Mesenteric fat pad (tissue), 1 donor: ENCODE data around the gene MYO18A. TPM values are rescaled to one million over a fixed set of nuclear protein-coding genes. Genes with fewer than 3 reads are reported as not detected.

ENCODE experiments used
- DNase-seq: peaks from one replicate; pipeline ENCODE4 v3.0.0-alpha.2; 2020; ENCODE audit warnings: low spot score
- total RNA-seq: library from RNA; stranded (reverse); fragmentation: NEBNext Ultra II Directional; extraction: Animal tissue kit (Norgen Biotek cat#: 25700); gene quantifications from one replicate; pipeline ENCODE4 v1.2.1, GENCODE V29; 2021
- donor health status: DM: yes; HTN: yes; CAD: no.

MYO18A gene
- total RNA-seq, 1 donor from 2014 or later = 48.6 TPM

DNA sequence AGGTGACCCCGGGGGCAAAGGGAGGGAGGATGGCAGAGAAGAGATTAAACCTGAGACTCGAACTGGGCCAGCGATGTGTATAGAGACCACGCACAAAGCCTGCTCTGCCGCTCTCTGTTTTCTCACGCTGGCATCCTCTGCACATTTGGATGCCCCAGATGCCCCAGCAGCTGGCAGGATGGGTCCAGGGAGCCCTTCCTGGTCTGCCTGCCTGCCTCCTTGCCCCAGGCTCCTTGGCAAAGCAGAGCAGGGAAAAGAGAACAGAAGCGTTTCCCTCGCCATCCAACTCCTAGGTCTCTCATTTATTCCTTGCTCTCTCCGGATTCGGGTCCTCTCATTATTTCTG is 142.5 kb downstream of the MYO18A start:
- no peak for DNase-seq

DNA sequence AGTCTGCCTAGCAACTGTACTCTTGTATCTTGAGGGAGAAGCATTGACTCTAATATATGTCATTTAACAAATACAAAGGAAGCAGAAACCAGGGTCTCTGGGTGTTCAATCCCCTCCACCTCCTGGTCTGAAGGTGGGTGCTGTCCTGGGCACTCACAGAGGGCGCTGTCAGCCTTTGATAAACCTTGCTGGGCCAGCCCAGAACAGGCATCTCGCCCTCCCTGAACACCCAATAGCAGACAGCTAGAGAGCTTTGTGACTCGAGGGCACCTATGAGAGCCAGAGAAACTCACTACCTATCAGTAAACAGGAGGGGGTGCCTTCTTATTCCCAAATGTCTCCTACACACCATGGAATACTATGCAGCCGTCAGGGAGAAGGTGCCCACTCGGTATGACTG is 143.6 kb downstream of the MYO18A start:
- no peak for DNase-seq

- DNase-seq = no peak
These were observed 145.7 kb downstream of the MYO18A start for GRCh38 chr17:29034510-29034909.

DNA sequence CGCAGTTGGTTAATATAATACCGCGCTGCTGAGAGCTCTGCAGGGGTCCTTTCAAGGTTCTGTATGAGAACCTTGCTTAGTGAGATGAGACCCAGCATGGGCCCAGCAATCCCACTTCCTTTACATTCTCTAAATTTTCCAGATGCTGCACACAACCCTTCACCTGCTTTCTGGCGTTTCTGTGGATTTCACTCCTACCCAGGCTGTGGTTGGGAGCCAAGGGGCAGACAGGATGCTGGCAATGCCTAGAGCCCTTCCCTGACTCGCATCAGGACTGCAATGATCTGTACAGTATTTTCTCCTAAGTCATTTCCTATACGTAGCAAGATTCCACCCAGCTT is 147.4 kb downstream of the MYO18A start:
- DNase-seq = no peak

GRCh38 chr17:29032013-29032856 is 148.0 kb downstream of the MYO18A start:
- DNase-seq = no peak

GRCh38 chr17:29031488-29031887 is 148.7 kb downstream of the MYO18A start:
- no peak for DNase-seq

DNA sequence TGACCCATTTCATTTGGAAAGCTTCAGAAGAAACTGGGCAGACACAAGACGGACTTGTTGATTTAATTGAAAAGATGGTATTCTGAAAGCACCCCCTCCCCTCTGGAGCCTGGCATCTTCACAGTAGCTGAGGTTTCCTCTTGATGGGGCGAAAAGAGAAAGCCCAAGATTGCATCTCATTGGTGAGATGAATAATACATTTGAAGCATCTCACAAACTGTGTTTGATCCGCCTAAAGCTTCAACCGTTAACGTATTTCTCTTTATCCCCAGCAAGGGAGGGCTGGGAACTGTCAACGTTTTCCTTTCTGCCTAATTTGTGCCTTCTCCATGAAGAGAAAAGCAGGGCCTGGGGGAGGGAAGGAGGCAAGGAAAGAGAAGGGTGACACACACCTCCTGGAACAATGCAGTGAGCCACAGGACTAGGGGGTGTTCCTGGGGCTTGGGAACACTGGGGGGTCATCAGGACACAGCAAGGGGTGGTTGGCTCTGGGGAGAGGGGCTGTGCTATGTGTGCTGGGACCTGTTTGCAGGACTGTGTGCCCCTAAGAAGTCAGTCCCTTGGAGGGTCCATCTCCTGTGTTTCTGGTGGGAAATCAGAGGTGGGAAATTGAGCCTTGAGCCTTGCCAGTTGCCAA is 155.8 kb downstream of the MYO18A start:
- DNase-seq = no peak

DNA sequence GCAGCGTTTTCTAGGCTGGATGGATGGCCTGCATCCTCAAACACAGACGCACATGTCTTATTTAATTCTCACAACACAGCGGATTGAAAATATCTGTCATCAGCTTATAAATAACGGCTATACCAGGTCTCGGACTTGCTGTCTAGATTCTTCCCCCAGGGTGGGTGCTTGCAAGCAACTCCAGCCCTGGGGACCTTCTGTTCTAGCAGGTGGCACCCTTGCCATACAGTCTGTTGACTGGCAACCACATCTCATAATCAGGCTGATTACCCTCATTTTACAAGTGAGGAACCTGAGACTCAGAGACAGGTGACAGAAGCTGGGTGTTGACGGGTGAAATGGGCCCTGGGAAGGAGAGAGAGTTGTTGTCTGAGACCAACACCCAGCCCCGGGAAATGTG is 158.1 kb downstream of the MYO18A start:
- no peak for DNase-seq

GRCh38 chr17:29021226-29021625 is 159.0 kb downstream of the MYO18A start:
- DNase-seq = no peak

Other genes with a start within 250 kb of the MYO18A start
- gene PHF12, start 228.9 kb downstream of the MYO18A start, total RNA-seq = 29.3 TPM
- not detected for gene SEZ6, start 174.4 kb downstream of the MYO18A start, total RNA-seq
- 1.3 TPM for gene PIPOX, start 137.3 kb downstream of the MYO18A start, total RNA-seq
- gene CRYBA1, start 66.5 kb upstream of the MYO18A start, total RNA-seq = not detected
- gene NUFIP2, start 113.8 kb upstream of the MYO18A start, total RNA-seq = 51.7 TPM
- gene TAOK1, start 210.0 kb upstream of the MYO18A start, total RNA-seq = 99.0 TPM